ENCODE results near the gene OR52D1.

The OR52D1 gene

GRCh38 chr11:5488385-5488784 is at the start of gene OR52D1:
Gene OR52D1, plus strand, starts transcription at chr11:5488685. Its CDS starts 22 bp downstream, at chr11:5488707.
- DNase-seq: no peak

GRCh38 chr11:5441414-5441813 is 47.1 kb upstream of the OR52D1 start, which contains the start of gene OR51I1:
Gene OR51I1, minus strand, starts transcription at chr11:5441514. Its CDS starts 0 bp downstream, at chr11:5441514.
- no peak for DNase-seq

GRCh38 chr11:5443835-5444393 is 44.6 kb upstream of the OR52D1 start:
- DNase-seq: no peak

- no peak for DNase-seq
Observed at GRCh38 chr11:5449023-5449422, 39.5 kb upstream of the OR52D1 start, which contains the start of gene OR51I2. Gene OR51I2, plus strand, starts transcription at chr11:5449323. Its CDS starts 4,166 bp downstream, at chr11:5453489.

GRCh38 chr11:5449432-5449831 is 39.1 kb upstream of the OR52D1 start:
- no peak for DNase-seq

- no peak for DNase-seq
Observed at GRCh38 chr11:5460983-5461621, 27.4 kb upstream of the OR52D1 start.

GRCh38 chr11:5467527-5467926 is 21.0 kb upstream of the OR52D1 start:
- DNase-seq: no peak

- no peak for DNase-seq
Observed at GRCh38 chr11:5473921-5474320, 14.6 kb upstream of the OR52D1 start.

- no peak for DNase-seq
Observed at GRCh38 chr11:5476186-5476819, 12.2 kb upstream of the OR52D1 start.

- no peak for DNase-seq
Observed at GRCh38 chr11:5486003-5486402, 2.5 kb upstream of the OR52D1 start.

GRCh38 chr11:5486421-5486820 is 2.1 kb upstream of the OR52D1 start:
- DNase-seq: no peak

- no peak for DNase-seq
Observed at GRCh38 chr11:5488798-5489399, 414 bp downstream of the OR52D1 start.

GRCh38 chr11:5489576-5490357 is 1.3 kb downstream of the OR52D1 start:
- no peak for DNase-seq

GRCh38 chr11:5499671-5500070 is 11.2 kb downstream of the OR52D1 start:
- no peak for DNase-seq

- no peak for DNase-seq
Observed at GRCh38 chr11:5500393-5500801, 11.9 kb downstream of the OR52D1 start.

- no peak for DNase-seq
Observed at GRCh38 chr11:5504403-5504921, 16.0 kb downstream of the OR52D1 start.

GRCh38 chr11:5505363-5506048 is 17.0 kb downstream of the OR52D1 start:
- DNase-seq: no peak

GRCh38 chr11:5507177-5507932 is 18.9 kb downstream of the OR52D1 start:
- DNase-seq: no peak

- DNase-seq: no peak
Observed at GRCh38 chr11:5507933-5508305, 19.4 kb downstream of the OR52D1 start.

- DNase-seq: no peak
Observed at GRCh38 chr11:5508605-5509004, 20.1 kb downstream of the OR52D1 start.

GRCh38 chr11:5509803-5510202 is 21.3 kb downstream of the OR52D1 start, which contains the start of gene UBQLN3:
Gene UBQLN3, minus strand, starts transcription at chr11:5509957. Its CDS starts 399 bp downstream, at chr11:5509558.
- no peak for DNase-seq
